Ectodermal cell (in vitro differentiated cells): Measurements from ENCODE around the gene KRT28. TPM values are rescaled to one million over a fixed set of nuclear protein-coding genes. Genes with fewer than 3 reads are reported as not detected.

Source experiments
- H3K27ac ChIP-seq: 2 replicates; pipeline ENCODE4 v1.7.0; 2013; ENCODE audit warnings: mild to moderate bottlenecking, low read depth, low read length; ENCODE audit not compliant: insufficient read depth, poor library complexity, severe bottlenecking
- H3K27me3 ChIP-seq: 2 replicates; pipeline ENCODE4 v1.7.0; 2013; ENCODE audit warnings: mild to moderate bottlenecking, low read length; ENCODE audit not compliant: insufficient read depth, control insufficient read depth, poor library complexity, severe bottlenecking
- H3K36me3 ChIP-seq: one replicate; pipeline ENCODE4 v1.7.0; 2013; ENCODE audit warnings: low read length; ENCODE audit not compliant: control insufficient read depth, insufficient read depth
- H3K4me1 ChIP-seq: one replicate; pipeline ENCODE4 v1.7.0; 2013; ENCODE audit warnings: low read length; ENCODE audit not compliant: control insufficient read depth, insufficient read depth
- H3K4me3 ChIP-seq: 2 replicates; pipeline ENCODE4 v1.7.0; 2013; ENCODE audit warnings: low read depth, low read length, control low read depth; ENCODE audit not compliant: insufficient read depth
- H3K9me3 ChIP-seq: 2 replicates; pipeline ENCODE4 v1.7.0; 2013; ENCODE audit warnings: mild to moderate bottlenecking, low read length, moderate library complexity; ENCODE audit not compliant: control insufficient read depth
- WGBS, 2 experiments: methylation state at CpG; one replicate each; pipeline ENCODE4 v1.1.7; 2013; ENCODE audit warnings: missing lambda C conversion rate in 2 of 2; 5-methylcytosine and 5-hydroxymethylcytosine counted together
- polyA plus RNA-seq, 4 experiments: library from polyadenylated mRNA; stranded (reverse); fragments of 50-300 nt; gene quantifications; one replicate each; pipeline ENCODE4 v1.2.3, GENCODE V29; 2013

Gene KRT28
- polyA plus RNA-seq (2013, experiment 1 of 4): not detected
- polyA plus RNA-seq (2013, experiment 2 of 4): not detected
- not detected for polyA plus RNA-seq (2013, experiment 3 of 4)
- not detected for polyA plus RNA-seq (2013, experiment 4 of 4)

GRCh38 chr17:40799859-40800258 lies at the start of gene KRT28:
TSS of gene KRT28 (minus strand) at chr17:40799959. CDS start at chr17:40799893, 66 bp downstream.
- Histone ChIP-seq H3K9me3 (no peaks in the 10 kb centered on the region), H3K27me3 (peaks cover 45% of the 10 kb centered on the region)
- 100% methylated on average over 2 of the region's 3 CpGs; no CpG with 5 or more reads in 1 of the 2 experiments for WGBS, 2 experiments

GRCh38 chr17:40848583-40849235 lies 49.0 kb upstream of the KRT28 start:
- no peaks in the 10 kb centered on the region for H3K4me1 ChIP-seq
- no peaks in the 10 kb centered on the region for H3K36me3 ChIP-seq
- H3K27me3 ChIP-seq: no peaks in the 10 kb centered on the region
- H3K4me3 ChIP-seq: no peak overlapping the region
- no peak overlapping the region for H3K27ac ChIP-seq
- 90 to 95% methylated on average over 1 of the region's 1 CpG for WGBS, 2 experiments
- no peaks in the 10 kb centered on the region for H3K9me3 ChIP-seq

More at GRCh38 chr17:40799859-40800258, at the start of gene KRT28:
- no peak within 1 kb of the TSS for H3K4me3 ChIP-seq
- H3K4me1 ChIP-seq: no peaks in the 10 kb centered on the region
- H3K36me3 ChIP-seq: no peaks in the 10 kb centered on the region
- no peak within 1 kb of the TSS for H3K27ac ChIP-seq

- Histone ChIP-seq H3K4me3 (no peak overlapping the region), H3K36me3 (no peaks in the 10 kb centered on the region), H3K27me3 (no peaks in the 10 kb centered on the region), H3K27ac (no peak overlapping the region), H3K9me3 (no peaks in the 10 kb centered on the region), H3K4me1 (no peaks in the 10 kb centered on the region)
- 93% methylated on average over 1 of the region's 1 CpG for WGBS, 2 experiments
These were observed 46.9 kb upstream of the KRT28 start for GRCh38 chr17:40846515-40847144.

GRCh38 chr17:40844671-40845107 lies 44.9 kb upstream of the KRT28 start:
- WGBS, 2 experiments: 90 to 93% methylated on average over 4 of the region's 4 CpGs
- Histone ChIP-seq H3K36me3 (no peaks in the 10 kb centered on the region), H3K9me3 (no peaks in the 10 kb centered on the region), H3K27me3 (no peaks in the 10 kb centered on the region), H3K4me1 (no peaks in the 10 kb centered on the region), H3K27ac (no peak overlapping the region), H3K4me3 (no peak overlapping the region)

- Histone ChIP-seq H3K4me1 (no peaks in the 10 kb centered on the region), H3K4me3 (no peak overlapping the region), H3K9me3 (no peaks in the 10 kb centered on the region), H3K36me3 (no peaks in the 10 kb centered on the region), H3K27ac (no peak overlapping the region), H3K27me3 (no peaks in the 10 kb centered on the region)
- WGBS, 2 experiments: 53 to 61% methylated on average over 3 of the region's 3 CpGs
These were observed 43.5 kb upstream of the KRT28 start for GRCh38 chr17:40843242-40843641.

- 90 to 96% methylated on average over 3 of the region's 3 CpGs for WGBS, 2 experiments
- no peak overlapping the region for H3K27ac ChIP-seq
- no peak overlapping the region for H3K4me3 ChIP-seq
- no peaks in the 10 kb centered on the region for H3K9me3 ChIP-seq
- no peaks in the 10 kb centered on the region for H3K27me3 ChIP-seq
- H3K4me1 ChIP-seq: no peaks in the 10 kb centered on the region
- no peaks in the 10 kb centered on the region for H3K36me3 ChIP-seq
These were observed 41.5 kb upstream of the KRT28 start for GRCh38 chr17:40841246-40841645.

GRCh38 chr17:40839194-40839593 lies 39.4 kb upstream of the KRT28 start:
- H3K9me3 ChIP-seq: no peaks in the 10 kb centered on the region
- no peaks in the 10 kb centered on the region for H3K27me3 ChIP-seq
- WGBS, 2 experiments: 88% methylated on average over 3 of the region's 3 CpGs
- no peak overlapping the region for H3K27ac ChIP-seq
- no peaks in the 10 kb centered on the region for H3K4me1 ChIP-seq
- no peaks in the 10 kb centered on the region for H3K36me3 ChIP-seq
- no peak overlapping the region for H3K4me3 ChIP-seq

- Histone ChIP-seq H3K36me3 (no peaks in the 10 kb centered on the region), H3K4me3 (no peak overlapping the region), H3K27me3 (no peaks in the 10 kb centered on the region), H3K9me3 (no peaks in the 10 kb centered on the region), H3K4me1 (no peaks in the 10 kb centered on the region), H3K27ac (no peak overlapping the region)
- WGBS, 2 experiments: 98 to 99% methylated on average over 4 of the region's 4 CpGs
These were observed 36.3 kb upstream of the KRT28 start for GRCh38 chr17:40836020-40836419.

- Histone ChIP-seq H3K4me3 (no peak overlapping the region), H3K36me3 (no peaks in the 10 kb centered on the region), H3K27ac (no peak overlapping the region), H3K4me1 (no peaks in the 10 kb centered on the region), H3K27me3 (peaks cover 4% of the 10 kb centered on the region), H3K9me3 (no peaks in the 10 kb centered on the region)
These were observed 34.1 kb upstream of the KRT28 start for GRCh38 chr17:40833882-40834281.

- no peaks in the 10 kb centered on the region for H3K4me1 ChIP-seq
- no peaks in the 10 kb centered on the region for H3K9me3 ChIP-seq
- H3K27ac ChIP-seq: no peak overlapping the region
- WGBS, 2 experiments: 62 to 68% methylated on average over 1 to 3 of the region's 3 CpGs
- H3K4me3 ChIP-seq: no peak overlapping the region
- peaks cover 7% of the 10 kb centered on the region for H3K27me3 ChIP-seq
- H3K36me3 ChIP-seq: no peaks in the 10 kb centered on the region
These were observed 33.1 kb upstream of the KRT28 start for GRCh38 chr17:40832840-40833239.
